Coronary artery (tissue), 2 donors: Measurements from ENCODE around the gene ZNF232.
"Not testable (repeated sequence)": the region's sequence is repeated elsewhere in the genome, so short reads cannot be mapped to it uniquely, and the experiment has no call there.

ENCODE experiments used
- DNase-seq: peaks from one replicate; pipeline ENCODE4 v3.0.0-alpha.2; 2017; ENCODE audit warnings: low spot score
- H3K27ac ChIP-seq, 2 donors: fragments of 200-600 bp; sonication (generic); one replicate each; pipeline ENCODE4 v1.5.1; 2016 to 2019
- H3K4me3 ChIP-seq: fragments of 200-600 bp; sonication (generic); 2 replicates; pipeline ENCODE4 v1.5.1; 2016; ENCODE audit warnings: mild to moderate bottlenecking, moderate library complexity
- TF ChIP-seq, protein P1 (sequence below): fragments of 200-600 bp; sonication (generic); IDR thresholded peaks from one replicate; pipeline ENCODE4 v1.5.1; 2019; ENCODE audit warnings: antibody characterized with exemption

The ZNF232 gene

DNA sequence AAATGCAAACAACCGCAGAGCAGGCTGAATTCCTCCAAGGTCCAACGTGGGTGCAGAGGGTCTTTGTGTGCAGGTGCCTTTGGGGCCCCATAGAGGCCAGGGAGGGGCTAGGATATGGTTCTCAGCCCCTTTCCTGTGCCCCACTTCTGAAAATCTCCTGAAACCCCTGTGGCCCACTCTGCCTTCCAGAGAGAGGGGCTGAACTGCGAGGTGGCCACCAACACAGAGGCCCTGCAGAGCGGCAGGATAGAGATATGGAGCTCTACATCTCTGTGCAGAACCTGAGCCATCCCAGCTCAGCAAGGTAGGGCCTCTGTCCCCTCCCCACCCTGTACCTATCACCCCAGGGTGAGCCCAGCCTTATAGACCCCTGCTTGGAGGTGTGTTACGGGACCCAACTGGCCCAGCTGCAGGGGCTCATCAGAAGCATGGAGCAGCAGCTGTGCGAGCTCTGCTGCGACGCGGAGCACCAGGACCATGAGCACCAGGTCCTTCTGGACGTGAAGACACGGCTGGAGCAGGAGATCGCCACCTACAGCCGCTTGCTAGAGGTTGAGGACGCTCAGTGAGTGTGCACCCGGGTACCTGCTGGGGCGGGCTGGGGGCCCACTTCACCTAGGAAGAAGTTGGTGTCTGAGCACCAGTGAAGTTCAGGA is 9.6 kb upstream of the ZNF232 start:
- TF ChIP-seq, protein P1, sequence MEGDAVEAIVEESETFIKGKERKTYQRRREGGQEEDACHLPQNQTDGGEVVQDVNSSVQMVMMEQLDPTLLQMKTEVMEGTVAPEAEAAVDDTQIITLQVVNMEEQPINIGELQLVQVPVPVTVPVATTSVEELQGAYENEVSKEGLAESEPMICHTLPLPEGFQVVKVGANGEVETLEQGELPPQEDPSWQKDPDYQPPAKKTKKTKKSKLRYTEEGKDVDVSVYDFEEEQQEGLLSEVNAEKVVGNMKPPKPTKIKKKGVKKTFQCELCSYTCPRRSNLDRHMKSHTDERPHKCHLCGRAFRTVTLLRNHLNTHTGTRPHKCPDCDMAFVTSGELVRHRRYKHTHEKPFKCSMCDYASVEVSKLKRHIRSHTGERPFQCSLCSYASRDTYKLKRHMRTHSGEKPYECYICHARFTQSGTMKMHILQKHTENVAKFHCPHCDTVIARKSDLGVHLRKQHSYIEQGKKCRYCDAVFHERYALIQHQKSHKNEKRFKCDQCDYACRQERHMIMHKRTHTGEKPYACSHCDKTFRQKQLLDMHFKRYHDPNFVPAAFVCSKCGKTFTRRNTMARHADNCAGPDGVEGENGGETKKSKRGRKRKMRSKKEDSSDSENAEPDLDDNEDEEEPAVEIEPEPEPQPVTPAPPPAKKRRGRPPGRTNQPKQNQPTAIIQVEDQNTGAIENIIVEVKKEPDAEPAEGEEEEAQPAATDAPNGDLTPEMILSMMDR, result no peak

DNA sequence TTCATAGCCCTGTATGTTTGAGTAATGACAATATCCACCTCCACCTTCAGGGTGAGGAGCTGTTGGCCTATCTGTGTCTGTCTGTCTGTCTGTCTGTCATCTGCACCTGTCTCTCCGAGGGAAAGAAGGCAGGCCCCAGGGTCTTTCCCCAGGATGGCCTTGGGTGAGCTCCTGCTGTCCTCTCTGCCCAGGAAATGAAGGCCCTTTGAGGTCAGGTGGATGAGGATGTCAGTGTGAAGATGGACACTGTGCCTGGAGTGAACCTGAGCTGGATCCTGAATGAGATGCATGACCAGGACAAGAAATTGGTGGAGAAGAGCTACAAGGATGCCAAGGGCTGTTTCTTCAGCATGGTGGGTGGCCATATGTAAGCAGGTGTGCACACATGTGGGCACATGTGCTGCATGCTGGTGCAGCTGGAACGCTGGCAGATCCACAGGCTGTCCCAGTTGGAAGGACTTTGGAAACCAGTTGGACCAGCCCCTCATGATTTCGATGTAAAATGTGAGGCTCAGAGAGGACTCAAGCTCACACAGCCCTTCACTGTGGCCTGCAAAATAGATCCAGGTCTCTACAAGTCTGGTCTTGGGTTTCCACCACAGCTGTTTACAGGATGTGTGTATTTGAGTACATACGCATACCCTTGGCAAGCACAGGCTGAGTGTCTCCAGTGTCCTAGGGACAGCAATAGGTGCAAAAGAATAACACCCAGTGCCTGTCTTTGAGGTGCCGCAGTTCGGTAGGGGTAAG is 8.9 kb upstream of the ZNF232 start:
- peak; percentile 41 for DNase-seq
- H3K27ac ChIP-seq, H3K4me3 ChIP-seq: not testable (repeated sequence)

More for the DNA sequence above, 9.6 kb upstream of the ZNF232 start:
- Histone ChIP-seq H3K27ac (no peak overlapping the region), H3K4me3 (no peak overlapping the region)
- DNase-seq, result peak; percentile 46

DNA sequence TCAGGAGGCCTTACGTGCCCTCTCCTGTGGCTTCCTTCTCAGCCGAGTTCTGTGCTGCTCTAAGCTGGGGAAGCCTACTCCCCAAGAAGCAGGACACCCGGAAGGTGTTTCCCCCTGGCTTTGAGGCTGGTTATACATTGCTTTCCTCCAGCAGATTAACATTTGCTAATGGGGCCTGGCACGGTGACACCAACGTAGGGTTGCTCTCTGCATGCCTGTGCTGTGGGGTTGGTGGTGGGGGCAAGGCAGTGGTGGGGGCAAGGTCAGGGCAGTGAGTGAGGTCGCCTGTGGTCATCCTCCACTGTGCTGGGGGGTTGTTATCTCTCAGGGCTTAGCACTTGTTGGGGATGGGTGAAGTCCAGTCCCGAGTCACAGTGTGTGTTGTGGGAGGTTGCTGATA is 8.4 kb upstream of the ZNF232 start:
- H3K4me3 ChIP-seq, result no peak overlapping the region
- DNase-seq, result peak; percentile 17
- no peak overlapping the region for H3K27ac ChIP-seq
- TF ChIP-seq, protein P1, result no peak

DNA sequence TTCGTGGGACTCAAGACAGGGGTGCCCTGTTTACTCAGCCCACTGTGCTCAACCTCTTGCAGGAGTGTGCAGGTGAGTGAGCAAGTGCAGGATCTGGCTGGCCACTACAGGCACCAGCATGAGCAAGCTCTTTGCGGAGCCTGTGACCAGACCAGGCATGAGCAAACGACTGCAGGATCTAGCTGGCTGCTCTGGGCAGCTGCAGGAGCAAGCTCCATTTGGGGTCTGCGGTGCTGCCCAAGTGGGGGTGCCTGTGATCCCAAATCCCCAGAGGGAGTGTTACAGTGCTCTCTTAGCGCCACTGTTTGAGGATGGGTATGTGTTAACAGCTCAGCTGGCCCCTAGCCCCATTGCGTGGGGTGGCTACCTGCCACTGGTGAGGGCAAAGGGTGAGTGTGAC is 6.5 kb upstream of the ZNF232 start:
- no peak overlapping the region for H3K27ac ChIP-seq
- TF ChIP-seq, protein P1, result no peak
- peak; percentile 45 for DNase-seq

DNA sequence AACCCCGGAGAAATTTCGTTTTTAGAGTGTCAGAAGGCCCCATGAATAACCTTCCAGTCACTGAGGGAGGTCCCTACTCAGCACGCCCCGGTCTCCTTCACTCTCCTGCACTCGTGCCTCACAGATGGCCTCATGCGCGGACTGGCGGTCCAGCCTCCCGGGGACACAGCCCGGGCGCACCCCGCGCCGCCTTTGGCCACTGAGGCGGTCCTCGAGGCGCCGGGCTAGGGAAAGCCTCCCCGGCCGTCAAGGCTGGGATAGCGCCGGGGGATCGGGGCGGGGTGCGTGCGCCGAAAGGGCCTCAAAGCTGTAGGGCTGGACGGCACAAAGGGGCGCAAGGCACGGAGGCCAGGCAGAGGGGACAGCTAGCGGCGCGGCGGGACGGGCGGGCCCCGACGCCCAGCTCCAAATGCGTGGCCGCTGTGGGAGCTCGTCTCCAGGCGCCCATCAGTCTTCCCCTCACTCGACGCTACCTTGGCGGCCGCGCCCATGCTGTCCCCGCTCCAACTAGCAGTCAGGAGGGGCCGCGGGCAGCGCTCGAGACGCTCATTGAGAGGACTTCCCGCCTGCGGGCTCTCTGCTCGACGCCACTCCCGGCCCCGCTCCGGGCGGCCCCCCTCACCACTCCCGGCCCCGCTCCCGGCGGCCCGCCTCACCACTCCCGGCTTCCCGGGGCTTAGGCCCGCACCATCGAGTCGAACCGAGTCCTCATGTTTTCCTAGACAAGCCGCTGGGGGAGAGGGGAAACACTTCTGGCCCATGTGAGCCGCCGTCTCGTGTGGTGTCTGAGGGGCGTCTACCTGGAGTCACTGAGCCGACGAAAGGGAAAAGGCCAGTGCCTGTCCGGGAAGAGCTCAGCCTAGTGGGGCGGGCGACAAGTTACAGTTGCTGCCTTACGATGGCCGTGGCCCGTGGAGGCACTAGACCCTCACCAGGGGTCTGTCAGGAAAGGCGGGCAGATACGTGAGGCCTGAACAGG is 4.3 kb upstream of the ZNF232 start, which contains the start of gene USP6:
Gene USP6, plus strand, starts transcription at position 360 of the 979 bp plus-strand sequence. CDS start 14,336 bp downstream, outside the sequence.
- DNase-seq, result no peak
- TF ChIP-seq, protein P1, result no peak
- Histone ChIP-seq H3K27ac (no peak within 1 kb of the TSS), H3K4me3 (peak within 1 kb of the TSS; percentile 14)

More for the DNA sequence above, 6.5 kb upstream of the ZNF232 start:
- H3K4me3 ChIP-seq, result no peak overlapping the region

DNA sequence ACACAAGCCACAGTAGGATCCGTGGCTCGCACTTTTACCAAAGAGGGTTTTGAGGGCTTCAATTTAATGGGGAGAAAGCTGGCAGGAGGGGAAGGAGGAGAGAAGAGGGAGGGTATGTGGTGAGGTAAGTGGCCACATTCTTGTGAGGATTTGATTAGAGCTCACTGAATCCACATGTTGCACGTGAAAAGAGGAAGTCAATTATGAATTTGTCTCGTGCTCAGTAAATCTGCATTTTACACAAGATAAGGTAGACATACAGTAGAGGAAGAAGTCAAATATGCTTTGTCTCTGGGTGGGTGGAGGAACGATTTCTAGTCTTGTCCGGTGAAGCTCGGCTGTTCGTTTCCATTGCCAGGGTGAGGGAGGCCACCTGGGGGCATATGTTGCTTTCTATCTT is 862 bp downstream of the ZNF232 start:
- DNase-seq, result no peak
- Histone ChIP-seq H3K27ac (no peak overlapping the region), H3K4me3 (peak overlapping the region; percentile 75)
- TF ChIP-seq, protein P1, result no peak

DNA sequence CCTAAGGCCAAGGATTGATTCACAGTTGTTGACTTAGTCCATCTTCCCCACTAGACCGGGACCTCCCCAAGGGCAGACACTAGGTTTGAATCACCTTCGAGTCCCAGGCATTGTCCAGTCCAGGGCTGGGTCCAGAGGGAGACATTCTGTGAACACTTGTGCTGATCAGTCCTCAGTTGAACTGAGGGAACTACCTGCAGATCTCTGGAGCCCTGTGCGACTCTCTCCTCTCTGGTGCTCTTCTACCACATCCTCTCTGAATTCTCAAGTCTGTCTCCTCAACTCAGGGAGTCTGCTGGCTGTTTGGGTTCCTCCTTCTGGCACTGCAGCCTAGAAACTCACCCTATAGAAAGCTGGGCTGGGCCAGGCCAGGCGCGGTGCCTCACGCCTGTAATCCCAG is 10.8 kb downstream of the ZNF232 start:
- DNase-seq, result no peak
- no peak overlapping the region for H3K4me3 ChIP-seq
- no peak overlapping the region for H3K27ac ChIP-seq
- TF ChIP-seq, protein P1, result no peak
